ENCODE results near the gene GPR156.

Gene GPR156

GRCh38 chr3:120192579-120192978 lies 92.4 kb downstream of the GPR156 start:
- DNase-seq: no peak

- DNase-seq: no peak
Observed at GRCh38 chr3:120192159-120192558, 92.9 kb downstream of the GPR156 start.

GRCh38 chr3:120182613-120183511 lies 102.2 kb downstream of the GPR156 start:
- no peak for DNase-seq

DNA sequence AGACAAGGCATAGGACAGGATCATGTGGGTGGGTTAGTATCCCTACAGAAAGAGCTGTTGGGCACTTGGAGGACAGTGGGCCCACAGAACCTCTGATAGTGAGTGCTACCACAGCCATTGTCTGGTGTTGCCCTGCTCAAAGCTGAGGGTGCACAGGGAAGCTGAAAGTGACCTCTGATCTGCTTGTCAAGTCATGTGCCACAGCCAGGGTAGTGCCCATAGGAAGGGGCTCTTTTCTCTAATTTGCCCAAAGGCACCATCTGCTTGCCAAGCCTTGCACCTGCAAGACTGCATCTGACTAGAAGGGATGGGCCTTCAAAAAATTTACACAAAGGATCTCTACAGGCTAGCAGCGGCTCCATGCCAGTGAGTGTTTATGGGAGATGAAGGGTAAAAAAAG lies 103.4 kb downstream of the GPR156 start:
- DNase-seq: no peak

- DNase-seq: no peak
Observed at GRCh38 chr3:120180731-120181412, 104.2 kb downstream of the GPR156 start.

DNA sequence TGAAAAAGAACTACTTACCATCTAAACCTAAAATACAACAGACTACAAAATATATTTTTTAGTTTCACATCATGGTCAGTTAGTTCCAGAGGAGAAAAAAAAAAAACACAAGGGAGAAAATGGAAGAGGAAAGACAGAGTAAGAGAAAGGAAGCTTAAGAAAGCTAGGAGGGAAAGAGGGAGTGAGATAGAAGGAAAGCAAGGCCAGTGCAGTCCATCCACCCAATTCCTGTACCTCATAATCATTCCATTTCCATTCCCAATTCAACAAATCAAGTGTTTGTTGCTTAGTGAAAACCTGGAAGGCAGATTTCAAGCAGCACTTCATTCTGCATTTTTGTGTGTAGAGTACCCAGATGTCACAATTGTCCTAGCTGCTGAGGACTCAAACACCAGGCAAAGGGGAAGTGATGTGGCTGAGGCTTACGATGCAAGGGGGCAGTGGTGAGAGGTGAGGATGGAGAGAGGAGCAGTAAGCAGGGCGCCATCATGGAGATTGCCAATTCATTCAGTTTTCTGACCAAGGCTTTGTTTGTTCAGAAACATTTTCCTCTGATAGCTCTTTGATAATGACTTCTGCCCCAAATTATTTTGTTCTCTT lies 107.2 kb downstream of the GPR156 start:
- no peak for DNase-seq

- no peak for DNase-seq
Observed at GRCh38 chr3:120177151-120177550, 107.9 kb downstream of the GPR156 start.

- DNase-seq: no peak
Observed at GRCh38 chr3:120174811-120175539, 110.0 kb downstream of the GPR156 start.

DNA sequence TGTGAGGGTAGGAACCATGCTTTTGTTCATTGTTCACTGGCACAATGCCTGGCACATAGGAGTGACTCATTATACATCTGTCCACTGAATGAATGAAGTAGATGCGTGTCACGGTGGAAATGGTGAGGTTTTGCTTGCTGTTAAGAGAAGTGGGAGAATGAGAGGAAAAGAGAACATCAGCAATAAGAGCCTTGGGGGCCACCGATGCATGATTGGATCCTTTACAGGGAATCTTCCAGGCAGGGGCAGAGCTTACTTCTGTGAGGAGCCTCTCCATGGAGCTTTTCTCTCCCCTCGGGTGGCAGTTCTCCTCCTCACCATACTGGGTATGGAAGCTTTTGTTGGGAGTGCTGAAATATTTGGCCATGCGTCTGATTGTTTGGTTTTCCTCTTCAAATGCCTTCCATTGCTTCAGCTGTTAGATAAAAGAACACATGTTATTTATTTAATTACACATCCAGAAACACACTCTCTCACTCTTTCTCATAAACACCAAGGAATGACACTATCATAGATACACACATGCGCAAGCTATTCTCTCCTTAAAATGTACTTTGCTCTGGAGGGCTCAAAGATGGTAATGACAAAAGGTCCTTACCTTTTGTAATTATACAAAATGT lies 111.9 kb downstream of the GPR156 start:
- DNase-seq: no peak

DNA sequence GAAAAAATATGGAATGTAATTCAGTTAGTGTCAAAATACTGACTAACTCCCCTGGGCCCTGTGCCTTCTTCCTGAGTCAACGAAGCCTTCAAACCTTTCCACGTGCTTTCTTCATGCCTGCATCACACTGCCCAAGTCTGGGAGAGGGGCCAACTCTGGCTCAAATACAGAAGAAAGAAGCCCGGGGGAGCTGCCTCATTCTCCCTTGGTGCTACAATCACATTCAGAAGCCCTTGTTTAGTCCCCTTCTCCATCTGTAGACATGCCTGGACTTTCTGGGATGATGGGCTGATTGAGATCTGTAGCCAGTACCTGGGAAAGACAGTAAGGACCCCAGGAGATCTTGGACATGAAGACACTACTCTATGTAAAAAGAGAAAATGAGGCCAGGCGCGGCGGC lies 113.0 kb downstream of the GPR156 start:
- DNase-seq: no peak

DNA sequence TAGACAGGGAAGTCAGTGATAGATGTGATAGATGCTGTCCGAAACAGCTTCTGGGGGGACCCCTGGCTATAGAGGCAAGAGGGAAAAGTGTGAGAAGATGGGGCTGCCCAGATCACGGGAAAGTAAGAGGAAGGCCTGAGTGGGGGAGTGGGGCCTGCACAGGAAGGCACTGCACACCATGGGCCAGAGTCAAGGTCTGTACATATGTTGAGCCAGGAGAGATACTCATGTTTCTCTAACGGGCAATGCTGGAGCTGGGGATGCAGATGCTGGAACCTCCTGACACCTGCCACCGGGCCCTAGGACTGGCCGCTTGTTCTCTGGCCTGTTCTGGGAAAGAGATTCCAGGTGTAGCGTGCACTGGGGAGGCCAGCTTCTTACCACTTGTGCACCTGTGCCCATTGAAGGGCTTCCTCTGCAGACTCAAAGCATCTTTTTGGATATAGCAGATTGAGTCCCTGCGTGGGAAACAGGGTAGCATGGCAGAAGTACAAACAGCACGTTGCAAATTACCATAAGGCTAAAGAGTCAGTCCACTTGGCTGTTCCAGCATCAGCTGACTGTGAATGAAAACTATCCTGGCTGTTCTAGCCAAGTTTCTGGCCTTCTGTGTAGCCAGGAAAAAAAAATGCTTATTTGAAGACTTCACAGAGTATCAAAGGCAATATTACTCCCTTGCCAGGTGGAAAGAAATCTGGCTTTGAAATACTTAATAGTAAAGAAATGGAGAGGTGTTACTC lies 113.7 kb downstream of the GPR156 start:
- no peak for DNase-seq

GRCh38 chr3:120170223-120170622 lies 114.8 kb downstream of the GPR156 start:
- no peak for DNase-seq

GRCh38 chr3:120169407-120169806 lies 115.6 kb downstream of the GPR156 start:
- DNase-seq: no peak

- no peak for DNase-seq
Observed at GRCh38 chr3:120168611-120169010, 116.4 kb downstream of the GPR156 start.

DNA sequence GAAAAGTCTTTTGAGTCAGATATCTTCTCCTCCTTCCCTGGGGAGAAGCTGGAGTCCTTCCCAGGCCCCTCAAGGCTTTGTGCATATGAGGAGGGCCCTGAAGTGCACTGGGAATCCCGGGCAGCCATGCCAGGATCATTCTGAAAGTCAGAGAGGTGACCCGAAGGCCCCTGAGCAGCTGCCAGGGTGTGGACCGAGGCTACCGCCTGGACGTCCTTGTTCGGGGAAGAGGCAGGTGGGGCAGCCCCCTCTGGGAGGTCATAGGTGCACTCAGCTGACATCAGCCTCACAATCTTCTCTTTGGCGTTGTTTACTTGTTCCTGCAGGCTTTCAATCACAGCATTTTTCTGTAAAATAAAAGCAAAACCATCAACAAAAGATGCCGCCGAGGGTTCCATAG lies 117.0 kb downstream of the GPR156 start:
- DNase-seq: no peak

DNA sequence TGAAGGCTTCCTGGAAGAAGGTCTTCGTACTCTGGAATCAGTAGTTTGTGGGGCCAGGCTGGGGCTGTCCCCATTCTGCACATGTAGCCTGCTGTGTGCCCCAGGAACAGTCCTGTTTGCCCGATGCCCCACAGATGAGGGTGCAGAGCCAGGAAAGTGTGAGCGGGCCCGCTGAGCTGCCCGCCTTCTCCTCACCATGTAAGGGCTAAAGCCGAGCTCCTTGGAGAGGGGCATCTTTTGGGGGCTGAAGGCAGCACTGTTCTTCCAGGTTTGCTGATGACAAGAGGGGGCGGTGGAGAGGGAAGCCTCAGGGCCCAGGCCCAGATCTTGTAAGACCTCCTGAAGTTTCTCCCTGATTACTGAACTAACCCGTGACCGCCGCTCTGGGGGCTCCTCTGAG lies 117.5 kb downstream of the GPR156 start:
- DNase-seq: no peak

- DNase-seq: no peak
Observed at GRCh38 chr3:120163816-120164215, 121.2 kb downstream of the GPR156 start.

- no peak for DNase-seq
Observed at GRCh38 chr3:120163026-120163425, 122.0 kb downstream of the GPR156 start.

DNA sequence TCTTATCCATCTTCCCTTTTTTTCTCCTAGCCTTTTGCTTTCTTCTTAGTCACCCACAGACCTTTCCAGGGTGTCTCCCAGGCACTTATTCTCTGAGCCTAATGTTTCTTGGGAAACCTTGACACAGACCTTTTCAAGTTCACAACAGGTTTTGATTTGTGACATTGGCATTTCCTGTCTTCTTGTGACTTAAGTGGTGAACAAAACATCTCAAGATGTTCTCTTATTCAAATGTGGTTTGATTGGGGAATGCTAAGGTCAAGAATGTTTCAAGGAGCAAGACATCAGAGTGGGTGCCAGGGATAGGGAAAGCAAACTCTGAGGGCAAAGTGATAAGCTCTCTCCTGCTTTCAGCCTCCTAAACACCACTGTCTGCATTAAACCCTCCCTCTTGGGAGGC lies 122.6 kb downstream of the GPR156 start:
- DNase-seq: no peak

- no peak for DNase-seq
Observed at GRCh38 chr3:120161902-120162301, 123.1 kb downstream of the GPR156 start.

- no peak for DNase-seq
Observed at GRCh38 chr3:120160050-120160449, 125.0 kb downstream of the GPR156 start.

DNA sequence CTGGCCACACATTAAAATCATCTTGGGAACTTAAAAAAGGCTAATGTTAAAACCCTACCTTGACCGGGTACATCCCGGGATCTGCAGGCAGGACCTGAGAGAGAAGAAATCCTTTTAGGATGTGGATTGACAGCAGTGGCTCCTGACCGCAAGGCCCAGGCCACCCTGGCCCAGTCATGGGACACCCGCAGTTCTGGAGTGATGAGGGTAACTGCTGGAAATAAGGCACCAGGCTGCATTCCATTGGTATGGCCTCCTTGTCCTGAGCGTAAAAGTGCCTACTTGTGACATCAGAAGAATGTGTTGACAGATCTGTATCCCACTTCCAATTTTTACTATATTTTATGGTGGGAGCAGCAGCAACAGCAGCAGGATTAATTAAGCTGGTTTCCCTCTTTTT lies 127.3 kb downstream of the GPR156 start:
- DNase-seq: no peak

All from activated naive CD4-positive, alpha-beta T cell treated with Interleukin-2 at 50 U/mL for 16 hours (primary cell).